ENCODE measurements around the gene ACTR3C.

The ACTR3C gene

GRCh38 chr7:150322833-150323681 lies at the start of gene ACTR3C, which contains the start of gene LRRC61:
ACTR3C (minus strand) TSS chr7:150323545; CDS start chr7:150295296, 28,249 bp downstream.
LRRC61 (plus strand) TSS chr7:150323355; CDS start chr7:150336862, 13,507 bp downstream.
- DNase-seq, result peak in 10 of 56 donors; percentile 11 to 62 (median 34)

GRCh38 chr7:150372271-150373048 lies 49.1 kb upstream of the ACTR3C start:
- DNase-seq, result no peak

GRCh38 chr7:150371996-150372270 lies 48.6 kb upstream of the ACTR3C start:
- no peak for DNase-seq

- DNase-seq, result no peak
Observed at GRCh38 chr7:150371131-150371995, 48.0 kb upstream of the ACTR3C start.

- no peak for DNase-seq
Observed at GRCh38 chr7:150370612-150371071, 47.3 kb upstream of the ACTR3C start.

- peak in 1 of 56 donors; percentile 36 for DNase-seq
Observed at GRCh38 chr7:150369748-150370501, 46.6 kb upstream of the ACTR3C start.

- DNase-seq, result peak in 44 of 56 donors; percentile 22 to 87 (median 74)
Observed at GRCh38 chr7:150368884-150369747, 45.8 kb upstream of the ACTR3C start.

- peak; percentile 42 to 96 (median 85) for DNase-seq
Observed at GRCh38 chr7:150368096-150368883, 44.9 kb upstream of the ACTR3C start, which contains the start of gene REPIN1. REPIN1 (plus strand) TSS chr7:150368822; CDS start chr7:150369712, 890 bp downstream.

- no peak for DNase-seq
Observed at GRCh38 chr7:150367677-150368095, 44.3 kb upstream of the ACTR3C start.

GRCh38 chr7:150365673-150366398 lies 42.5 kb upstream of the ACTR3C start:
- no peak for DNase-seq

GRCh38 chr7:150365194-150365593 lies 41.8 kb upstream of the ACTR3C start:
- DNase-seq, result no peak

GRCh38 chr7:150363872-150364271 lies 40.5 kb upstream of the ACTR3C start:
- DNase-seq, result no peak

- DNase-seq, result no peak
Observed at GRCh38 chr7:150363370-150363769, 40.0 kb upstream of the ACTR3C start.

- no peak for DNase-seq
Observed at GRCh38 chr7:150361807-150362621, 38.7 kb upstream of the ACTR3C start.

GRCh38 chr7:150361402-150361801 lies 38.1 kb upstream of the ACTR3C start:
- DNase-seq, result no peak

- DNase-seq, result no peak
Observed at GRCh38 chr7:150360363-150361058, 37.2 kb upstream of the ACTR3C start.

Data from nucleus accumbens (tissue), 56 donors.